Breast epithelium (tissue), 3 donors: ENCODE data around the gene KLRC2.
"Not testable (repeated sequence)": the region's sequence is repeated elsewhere in the genome, so short reads cannot be mapped to it uniquely, and the experiment has no call there.

ENCODE experiments used
- POLR2A ChIP-seq: fragments of 450-650 bp; IDR thresholded peaks from one replicate; pipeline ENCODE4 v1.6.1; 2016; ENCODE audit warnings: antibody characterized with exemption, mild to moderate bottlenecking, moderate library complexity
- POLR2AphosphoS5 ChIP-seq, 3 donors: sonication (generic); formaldehyde crosslinking; IDR thresholded peaks; one replicate each; pipeline ENCODE4 v1.6.1; 2017; ENCODE audit warnings: antibody characterized with exemption in 3 of 3
- TF ChIP-seq, protein P1 (sequence below), 3 donors: fragments of 450-650 bp; IDR thresholded peaks; one replicate each; pipeline ENCODE4 v1.5.1; 2016 to 2017; ENCODE audit warnings: antibody characterized with exemption in 3 of 3, mild to moderate bottlenecking in 3 of 3, moderate library complexity in 3 of 3

DNA sequence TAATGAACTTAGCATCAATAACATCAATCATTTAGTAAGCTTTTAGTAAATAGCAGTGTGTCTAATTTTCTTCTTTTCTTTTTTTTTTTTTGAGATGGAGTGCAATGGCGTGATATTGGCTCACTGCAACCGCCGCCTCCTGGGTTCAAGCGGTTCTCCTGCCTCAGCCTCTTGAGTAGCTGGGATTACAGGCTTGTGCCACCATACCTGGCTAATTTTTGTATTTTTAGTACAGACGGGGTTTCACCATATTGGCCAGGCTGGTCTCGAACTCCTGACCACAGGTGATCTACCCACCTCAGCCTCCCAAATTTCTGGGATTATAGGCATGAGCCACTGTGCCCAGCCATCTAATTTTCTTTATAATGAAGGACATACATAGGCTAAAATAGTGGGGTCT, 48.3 kb downstream of the KLRC2 start:
- TF ChIP-seq, protein P1, sequence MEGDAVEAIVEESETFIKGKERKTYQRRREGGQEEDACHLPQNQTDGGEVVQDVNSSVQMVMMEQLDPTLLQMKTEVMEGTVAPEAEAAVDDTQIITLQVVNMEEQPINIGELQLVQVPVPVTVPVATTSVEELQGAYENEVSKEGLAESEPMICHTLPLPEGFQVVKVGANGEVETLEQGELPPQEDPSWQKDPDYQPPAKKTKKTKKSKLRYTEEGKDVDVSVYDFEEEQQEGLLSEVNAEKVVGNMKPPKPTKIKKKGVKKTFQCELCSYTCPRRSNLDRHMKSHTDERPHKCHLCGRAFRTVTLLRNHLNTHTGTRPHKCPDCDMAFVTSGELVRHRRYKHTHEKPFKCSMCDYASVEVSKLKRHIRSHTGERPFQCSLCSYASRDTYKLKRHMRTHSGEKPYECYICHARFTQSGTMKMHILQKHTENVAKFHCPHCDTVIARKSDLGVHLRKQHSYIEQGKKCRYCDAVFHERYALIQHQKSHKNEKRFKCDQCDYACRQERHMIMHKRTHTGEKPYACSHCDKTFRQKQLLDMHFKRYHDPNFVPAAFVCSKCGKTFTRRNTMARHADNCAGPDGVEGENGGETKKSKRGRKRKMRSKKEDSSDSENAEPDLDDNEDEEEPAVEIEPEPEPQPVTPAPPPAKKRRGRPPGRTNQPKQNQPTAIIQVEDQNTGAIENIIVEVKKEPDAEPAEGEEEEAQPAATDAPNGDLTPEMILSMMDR (IDR thresholded peaks at IDR 0.05), result not testable (repeated sequence)
- not testable (repeated sequence) for TF ChIP-seq POLR2AphosphoS5 (IDR thresholded peaks at IDR 0.05); POLR2A
